Left lung (tissue), 10 donors: ENCODE results near the gene MYO15B. TPM values are rescaled to one million over a fixed set of nuclear protein-coding genes. Genes with fewer than 3 reads are reported as not detected.
A peak's percentile ranks its signal among the peaks of the same experiment; 100 is the strongest.

Experiments
- ATAC-seq: fragments of 200-7000 bp; cut with Tn5 transposase; one replicate; pipeline ENCODE4 v1.9.1; 2020; ENCODE audit warnings: moderate library complexity
- DNase-seq, 4 donors: peaks; one replicate each; pipeline ENCODE4 v3.0.0-alpha.2; 2013 to 2020
- H3K27ac ChIP-seq, 2 donors: fragments of 200-600 bp; sonication (generic) in 1 of 2; one replicate each; pipeline versions ENCODE4 v1.5.0 to v1.8.0; 2020 to 2021
- H3K27me3 ChIP-seq, 2 donors: fragments of 200-600 bp; sonication (generic) in 1 of 2; one replicate each; pipeline versions ENCODE4 v1.5.0 to v1.8.0; 2020 to 2021
- H3K36me3 ChIP-seq, 2 donors: fragments of 200-600 bp; sonication (generic) in 1 of 2; one replicate each; pipeline versions ENCODE4 v1.5.0 to v1.8.0; 2020 to 2021
- H3K4me1 ChIP-seq, 2 donors: fragments of 200-600 bp; one replicate each; pipeline ENCODE4 v1.8.0; 2021
- H3K4me3 ChIP-seq, 2 donors: fragments of 200-600 bp; sonication (generic) in 1 of 2; one replicate each; pipeline versions ENCODE4 v1.5.0 to v1.8.0; 2020 to 2021; ENCODE audit warnings: mild to moderate bottlenecking in 1 of 2
- H3K9me3 ChIP-seq, 2 donors: fragments of 200-600 bp; sonication (generic) in 1 of 2; one replicate each; pipeline versions ENCODE4 v1.5.0 to v1.8.0; 2020 to 2021
- intact Hi-C, 2 donors: fragments of 100-400 bp; cut with DNase I; formaldehyde crosslinking; loops; one replicate each; pipeline versions ENCODE4 v1.11.2 to v1.14.2; 2022
- polyA plus RNA-seq, 6 donors: library from polyadenylated mRNA; unstranded; fragments of 120-200 nt; gene quantifications; one replicate each; pipeline ENCODE4 v1.2.1, GENCODE V29; 2013; ENCODE audit not compliant: insufficient read length in 6 of 6
- total RNA-seq, 2 donors: library from RNA; stranded (reverse); fragmentation: NEBNext Ultra II Directional; extraction: Animal tissue kit (Norgen Biotek cat#: 25700); gene quantifications; one replicate each; pipeline ENCODE4 v1.2.1, GENCODE V29; 2021
- TF ChIP-seq, protein P1 (sequence below), 2 donors: fragments of 200-600 bp; sonication (generic) in 1 of 2; IDR thresholded peaks; one replicate each; pipeline versions ENCODE4 v1.5.0 to v1.8.0; 2021; ENCODE audit warnings: antibody characterized with exemption in 2 of 2
- donor health status: DM: no; HTN: yes; CAD: no.
- donor health status: DM: no; HTN: no; CAD: no.

Gene MYO15B
- total and polyA plus RNA-seq, 8 donors = 125 to 350 (median 227) TPM

DNA sequence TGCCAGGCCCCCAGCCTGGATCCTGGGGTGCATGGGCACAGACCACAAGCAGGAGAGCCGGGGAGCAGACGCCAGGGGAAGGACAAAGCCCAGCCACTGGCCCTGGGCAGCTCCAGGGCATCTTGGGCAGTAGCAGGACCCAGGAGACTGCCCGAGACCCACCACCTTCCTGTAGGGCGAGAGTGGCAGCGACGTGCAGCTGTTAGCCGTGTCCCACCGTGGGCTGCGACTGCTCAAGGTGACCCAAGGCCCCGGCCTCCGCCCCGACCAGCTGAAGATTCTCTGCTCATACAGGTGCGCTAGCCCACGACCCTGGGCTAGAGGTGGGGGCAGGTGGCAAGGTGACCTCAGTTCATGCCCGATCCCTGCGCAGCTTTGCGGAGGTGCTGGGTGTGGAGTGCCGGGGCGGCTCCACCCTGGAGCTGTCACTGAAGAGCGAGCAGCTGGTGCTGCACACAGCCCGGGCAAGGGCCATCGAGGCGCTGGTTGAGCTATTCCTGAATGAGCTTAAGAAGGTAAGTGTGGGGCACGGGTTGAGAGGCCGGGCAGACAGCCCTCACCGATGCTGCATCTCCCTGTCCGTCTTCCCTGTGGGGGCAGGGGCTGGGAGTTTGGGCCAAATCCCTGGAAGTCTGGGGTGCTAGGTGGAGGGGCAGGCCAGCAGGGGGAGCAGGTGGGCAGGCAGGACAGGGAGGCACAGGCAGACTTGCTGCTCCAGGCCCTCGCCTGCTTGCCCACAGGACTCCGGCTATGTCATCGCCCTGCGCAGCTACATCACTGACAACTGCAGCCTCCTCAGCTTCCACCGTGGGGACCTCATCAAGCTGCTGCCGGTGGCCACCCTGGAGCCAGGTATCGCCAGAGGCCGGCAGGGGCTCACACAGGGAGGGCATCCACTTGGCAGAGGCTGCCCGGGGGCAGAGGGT lies 32.2 kb downstream of the MYO15B start:
- TF ChIP-seq, protein P1, sequence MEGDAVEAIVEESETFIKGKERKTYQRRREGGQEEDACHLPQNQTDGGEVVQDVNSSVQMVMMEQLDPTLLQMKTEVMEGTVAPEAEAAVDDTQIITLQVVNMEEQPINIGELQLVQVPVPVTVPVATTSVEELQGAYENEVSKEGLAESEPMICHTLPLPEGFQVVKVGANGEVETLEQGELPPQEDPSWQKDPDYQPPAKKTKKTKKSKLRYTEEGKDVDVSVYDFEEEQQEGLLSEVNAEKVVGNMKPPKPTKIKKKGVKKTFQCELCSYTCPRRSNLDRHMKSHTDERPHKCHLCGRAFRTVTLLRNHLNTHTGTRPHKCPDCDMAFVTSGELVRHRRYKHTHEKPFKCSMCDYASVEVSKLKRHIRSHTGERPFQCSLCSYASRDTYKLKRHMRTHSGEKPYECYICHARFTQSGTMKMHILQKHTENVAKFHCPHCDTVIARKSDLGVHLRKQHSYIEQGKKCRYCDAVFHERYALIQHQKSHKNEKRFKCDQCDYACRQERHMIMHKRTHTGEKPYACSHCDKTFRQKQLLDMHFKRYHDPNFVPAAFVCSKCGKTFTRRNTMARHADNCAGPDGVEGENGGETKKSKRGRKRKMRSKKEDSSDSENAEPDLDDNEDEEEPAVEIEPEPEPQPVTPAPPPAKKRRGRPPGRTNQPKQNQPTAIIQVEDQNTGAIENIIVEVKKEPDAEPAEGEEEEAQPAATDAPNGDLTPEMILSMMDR (IDR thresholded peaks at IDR 0.05) = no peak
- DNase-seq = no peak

DNA sequence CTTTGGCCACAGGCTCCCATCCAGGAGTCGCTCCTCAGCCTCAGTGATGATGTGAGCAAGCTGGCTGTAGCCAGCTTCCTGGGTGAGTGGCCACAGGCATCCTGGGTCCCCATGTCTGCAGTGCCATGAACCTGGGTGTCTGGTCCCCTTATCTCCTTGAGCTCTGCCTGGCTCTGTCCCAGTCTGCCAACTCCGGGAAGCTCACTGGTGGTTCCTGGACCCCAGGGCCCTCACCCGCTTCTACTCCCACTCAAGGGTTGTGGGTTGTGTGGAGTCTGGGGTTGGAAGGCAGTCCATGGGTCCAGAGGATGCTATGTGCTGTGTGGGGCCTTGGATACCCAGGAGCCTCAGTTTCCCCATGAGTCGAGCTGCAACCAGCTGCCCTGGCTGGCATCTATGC lies 33.9 kb downstream of the MYO15B start:
- H3K36me3 ChIP-seq = peaks cover 0 to 97% of the 10 kb centered on the region in 2 donors

More for the DNA sequence above, 32.2 kb downstream of the MYO15B start:
- intact Hi-C loops = no loop called here
- Histone ChIP-seq H3K4me3 (no peak overlapping the region), H3K4me1 (no peaks in the 10 kb centered on the region), H3K27me3 (no peaks in the 10 kb centered on the region), H3K27ac (no peak overlapping the region), H3K36me3 (peaks cover 0 to 97% of the 10 kb centered on the region in 2 donors), H3K9me3 (no peaks in the 10 kb centered on the region)
- ATAC-seq = peak; percentile 6

DNA sequence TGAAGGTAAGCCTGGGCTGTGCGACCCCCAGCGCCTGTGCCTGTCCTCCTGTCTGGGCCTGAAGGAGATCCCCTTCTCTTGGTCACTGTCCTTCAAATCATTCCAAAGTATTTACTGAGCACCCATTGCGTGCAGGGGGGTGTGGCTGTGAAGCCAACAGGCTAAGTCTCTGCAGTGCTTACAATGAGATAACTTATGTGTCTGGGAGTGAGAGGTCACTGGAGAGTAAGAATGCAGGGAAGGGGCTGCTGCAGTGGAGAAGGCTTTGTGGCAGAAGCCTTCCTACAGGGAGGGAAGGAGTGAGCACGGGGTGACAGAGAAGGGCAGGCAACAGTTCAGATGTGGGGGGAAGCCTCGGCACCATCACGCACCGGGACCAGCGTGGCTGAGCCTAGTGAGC lies 34.5 kb downstream of the MYO15B start:
- Histone ChIP-seq H3K36me3 (peaks cover 0 to 97% of the 10 kb centered on the region in 2 donors), H3K9me3 (no peaks in the 10 kb centered on the region), H3K27ac (no peak overlapping the region), H3K4me1 (no peaks in the 10 kb centered on the region), H3K27me3 (no peaks in the 10 kb centered on the region), H3K4me3 (no peak overlapping the region)
- TF ChIP-seq, protein P1 (IDR thresholded peaks at IDR 0.05) = no peak
- intact Hi-C loops = no loop called here
- DNase-seq (peak in 1 of 4 donors; percentile 43), ATAC-seq (no peak)

More for the DNA sequence above, 33.9 kb downstream of the MYO15B start:
- intact Hi-C loops = no loop called here
- TF ChIP-seq, protein P1 (IDR thresholded peaks at IDR 0.05) = no peak
- Histone ChIP-seq H3K4me3 (no peak overlapping the region), H3K9me3 (no peaks in the 10 kb centered on the region), H3K27ac (no peak overlapping the region), H3K27me3 (no peaks in the 10 kb centered on the region), H3K4me1 (no peaks in the 10 kb centered on the region)
- no peak for ATAC-seq
- no peak for DNase-seq

DNA sequence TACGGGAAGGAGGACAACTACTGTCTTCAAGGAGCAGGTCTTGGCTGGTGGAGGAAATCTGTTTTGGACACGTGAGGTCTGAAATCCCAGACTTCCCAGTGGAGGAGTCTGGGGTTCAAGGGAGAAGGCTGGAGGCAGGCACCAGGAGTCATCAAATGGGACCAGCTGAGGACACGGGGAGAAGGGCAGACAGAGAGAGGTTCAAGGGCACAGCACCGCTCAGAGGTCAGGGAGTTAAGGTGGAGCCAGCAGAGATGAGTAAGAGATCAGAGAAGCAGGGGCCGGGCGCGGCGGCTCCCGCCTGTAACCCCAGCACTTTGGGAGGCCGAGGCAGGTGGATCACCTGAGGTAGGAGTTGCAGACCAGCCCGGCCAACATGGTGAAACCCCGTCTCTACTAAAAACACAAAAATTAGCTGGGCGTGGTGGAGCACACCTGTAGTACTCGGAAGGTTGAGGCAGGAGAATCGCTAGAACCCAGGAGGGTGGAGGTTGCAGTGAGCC lies 35.2 kb downstream of the MYO15B start:
- intact Hi-C loops = no loop called here

DNA sequence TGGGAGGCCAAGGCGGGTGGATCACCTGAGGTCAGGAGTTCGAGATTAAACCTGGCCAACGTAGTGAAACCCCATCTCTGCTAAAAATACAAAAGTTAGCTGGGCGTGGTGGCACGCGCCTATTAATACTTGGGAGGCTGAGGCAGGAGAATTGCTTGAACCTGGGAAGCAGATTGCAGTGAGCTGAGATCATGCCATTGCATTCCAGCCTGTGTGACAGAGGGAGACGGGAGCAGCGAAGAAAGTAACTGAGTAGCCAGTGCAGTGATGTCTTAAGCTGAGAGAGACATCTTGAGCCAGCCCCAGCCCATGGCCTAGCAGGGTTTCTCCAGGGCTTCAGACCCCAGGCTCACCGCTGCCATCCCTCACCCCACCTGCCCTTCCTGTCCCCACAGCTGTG lies 35.8 kb downstream of the MYO15B start:
- no peak for DNase-seq
- intact Hi-C loops = no loop called here
- Histone ChIP-seq H3K9me3 (no peaks in the 10 kb centered on the region), H3K4me3 (no peak overlapping the region), H3K27ac (no peak overlapping the region), H3K27me3 (no peaks in the 10 kb centered on the region), H3K4me1 (no peaks in the 10 kb centered on the region), H3K36me3 (peaks cover 0 to 94% of the 10 kb centered on the region in 2 donors)
- TF ChIP-seq, protein P1 (IDR thresholded peaks at IDR 0.05) = no peak
- ATAC-seq = no peak

More for the DNA sequence above, 35.2 kb downstream of the MYO15B start:
- DNase-seq (peak in 1 of 4 donors; percentile 52), ATAC-seq (no peak)
- no peaks in the 10 kb centered on the region for H3K27me3 ChIP-seq
- H3K27ac ChIP-seq = no peak overlapping the region
- no peaks in the 10 kb centered on the region for H3K9me3 ChIP-seq
- TF ChIP-seq, protein P1 (IDR thresholded peaks at IDR 0.05) = no peak
- peaks cover 0 to 96% of the 10 kb centered on the region in 2 donors for H3K36me3 ChIP-seq
- no peaks in the 10 kb centered on the region for H3K4me1 ChIP-seq
- no peak overlapping the region for H3K4me3 ChIP-seq
